IMR-90 (cell line): ENCODE results near the gene FBXO17. TPM values are rescaled to one million over a fixed set of nuclear protein-coding genes. Genes with fewer than 3 reads are reported as not detected.

Source experiments
- ATAC-seq: fragments of 200-7000 bp; cut with Tn5 transposase; 2 replicates; pipeline ENCODE4 v1.9.1; 2020; ENCODE audit warnings: low read depth, mild to moderate bottlenecking, moderate library complexity
- BruUV-seq: library from RNA; stranded (reverse); fragments of 400-500 nt; replicated peaks from 2 replicates; lab custom pipeline; 2021; lab: Mats Ljungman, UMichigan
- CTCF ChIA-PET: fragments of 300-600 bp; formaldehyde crosslinking; extraction: SDS; loops from one replicate; lab custom pipeline; 2021; ENCODE audit warnings: antibody characterized with exemption; lab: Yijun Ruan, JAX
- POLR2A ChIA-PET: fragments of 300-600 bp; sonication (Branson Sonifier 250); formaldehyde crosslinking; loops from one replicate; lab custom pipeline; 2022; ENCODE audit warnings: antibody characterized with exemption; ENCODE audit not compliant: unreplicated experiment; lab: Charles Lee
- DNase-seq: peaks from one replicate; pipeline ENCODE4 v3.0.0; 2013
- H2AFZ ChIP-seq: replicated peaks from 2 replicates; pipeline ENCODE3; 2013; ENCODE audit warnings: low read length, mild to moderate bottlenecking; ENCODE audit not compliant: poor library complexity
- H2AK5ac ChIP-seq: 2 replicates; pipeline ENCODE4 v1.6.1; 2013; ENCODE audit warnings: low read depth, low read length, inconsistent platforms
- H2AK9ac ChIP-seq: replicated peaks from 2 replicates; pipeline ENCODE3; 2013; ENCODE audit warnings: mild to moderate bottlenecking, low read depth, low read length, moderate library complexity; ENCODE audit not compliant: poor library complexity
- H2BK120ac ChIP-seq: 2 replicates; pipeline ENCODE4 v1.6.1; 2013; ENCODE audit warnings: low read depth, low read length, inconsistent platforms
- H2BK15ac ChIP-seq: 3 replicates; pipeline ENCODE4 v1.6.1; 2013; ENCODE audit warnings: low read depth, low read length, inconsistent platforms
- H2BK20ac ChIP-seq: 2 replicates; pipeline ENCODE4 v1.6.1; 2013; ENCODE audit warnings: low read depth, mild to moderate bottlenecking, inconsistent platforms, low read length, moderate library complexity
- H2BK5ac ChIP-seq: 2 replicates; pipeline ENCODE4 v1.6.1; 2013; ENCODE audit warnings: mild to moderate bottlenecking, low read depth, low read length, inconsistent platforms; ENCODE audit not compliant: poor library complexity, severe bottlenecking
- H3K14ac ChIP-seq: replicated peaks from 2 replicates; pipeline ENCODE4 v1.6.1; 2013; ENCODE audit warnings: low read depth, low read length, inconsistent platforms
- H3K18ac ChIP-seq: 2 replicates; pipeline ENCODE4 v1.6.1; 2013; ENCODE audit warnings: low read depth, low read length, control low read depth
- H3K23ac ChIP-seq: 2 replicates; pipeline ENCODE4 v1.6.1; 2013; ENCODE audit warnings: low read depth, low read length, inconsistent platforms
- H3K27ac ChIP-seq: 2 replicates; pipeline ENCODE4 v1.5.1; 2013; ENCODE audit warnings: mild to moderate bottlenecking, control low read depth, low read length; ENCODE audit not compliant: insufficient read depth
- H3K27me3 ChIP-seq: 2 replicates; pipeline ENCODE4 v1.6.1; 2013; ENCODE audit warnings: low read length; ENCODE audit not compliant: control insufficient read depth, insufficient read depth
- H3K36me3 ChIP-seq: 2 replicates; pipeline ENCODE4 v1.6.1; 2013; ENCODE audit warnings: low read length, mixed read lengths; ENCODE audit not compliant: control insufficient read depth, insufficient read depth
- H3K4ac ChIP-seq: 2 replicates; pipeline ENCODE4 v1.6.1; 2013; ENCODE audit warnings: low read depth, low read length, inconsistent platforms
- H3K4me1 ChIP-seq: 2 replicates; pipeline ENCODE4 v1.6.1; 2013; ENCODE audit warnings: low read length, mixed read lengths; ENCODE audit not compliant: control insufficient read depth, insufficient read depth
- H3K4me2 ChIP-seq: 2 replicates; pipeline ENCODE4 v1.6.1; 2013; ENCODE audit warnings: low read depth, mild to moderate bottlenecking, control low read depth, low read length, moderate library complexity
- H3K4me3 ChIP-seq: 2 replicates; pipeline ENCODE4 v1.5.1; 2013; ENCODE audit warnings: low read depth, mild to moderate bottlenecking, control low read depth, low read length, moderate library complexity; ENCODE audit not compliant: insufficient read depth
- H3K56ac ChIP-seq: 2 replicates; pipeline ENCODE4 v1.6.1; 2013; ENCODE audit warnings: low read length, inconsistent platforms; ENCODE audit not compliant: insufficient read depth; ENCODE audit errors: extremely low read depth
- H3K79me1 ChIP-seq, 2 experiments: 2 replicates each; pipeline ENCODE4 v1.6.1; 2013; ENCODE audit warnings: low read length in 2 of 2, inconsistent platforms in 1 of 2, low read depth in 1 of 2
- H3K9ac ChIP-seq: 2 replicates; pipeline ENCODE4 v1.6.1; 2013; ENCODE audit warnings: low read depth, low read length, control low read depth
- H3K9me1 ChIP-seq: 2 replicates; pipeline ENCODE4 v1.6.1; 2013; ENCODE audit warnings: low read length, inconsistent platforms; ENCODE audit not compliant: insufficient read depth
- H3K9me3 ChIP-seq: 2 replicates; pipeline ENCODE4 v1.6.1; 2013; ENCODE audit warnings: low read length; ENCODE audit not compliant: control insufficient read depth, insufficient read depth
- H4K20me1 ChIP-seq: 2 replicates; pipeline ENCODE4 v1.6.1; 2013; ENCODE audit warnings: low read length, inconsistent platforms; ENCODE audit not compliant: insufficient read depth
- H4K5ac ChIP-seq: 2 replicates; pipeline ENCODE4 v1.6.1; 2013; ENCODE audit warnings: mild to moderate bottlenecking, low read depth, low read length, control low read depth
- H4K8ac ChIP-seq, 2 experiments: 2 replicates each; pipeline ENCODE4 v1.6.1; 2013; ENCODE audit warnings: low read depth in 2 of 2, low read length in 2 of 2, control low read depth in 1 of 2, inconsistent platforms in 1 of 2
- H4K91ac ChIP-seq: 2 replicates; pipeline ENCODE4 v1.6.1; 2013; ENCODE audit warnings: low read depth, low read length, inconsistent platforms; ENCODE audit not compliant: insufficient read depth
- CEBPB ChIP-seq: IDR thresholded peaks from 2 replicates; pipeline ENCODE4 v1.6.1; 2012; ENCODE audit warnings: low read depth, low read length, improper control_type of control experiment
- CHD1 ChIP-seq: IDR thresholded peaks from 2 replicates; pipeline ENCODE4 v1.6.1; 2012; ENCODE audit warnings: low read depth, low read length, improper control_type of control experiment
- CTCF ChIP-seq: conservative IDR thresholded peaks from 2 replicates; pipeline ENCODE4 v1.5.1; 2012; ENCODE audit warnings: mild to moderate bottlenecking, low read depth, low read length, improper control_type of control experiment
- ELK1 ChIP-seq: fragments of 150-350 bp; IDR thresholded peaks from 2 replicates; pipeline ENCODE4 v1.6.1; 2016; ENCODE audit warnings: low read depth, mild to moderate bottlenecking, low read length, moderate library complexity, borderline replicate concordance
- FOS ChIP-seq: fragments of 150-350 bp; IDR thresholded peaks from 2 replicates; pipeline ENCODE4 v1.6.1; 2016; ENCODE audit warnings: low read depth, low read length
- MAFK ChIP-seq: IDR thresholded peaks from 2 replicates; pipeline ENCODE4 v1.6.1; 2012; ENCODE audit warnings: low read depth, low read length, improper control_type of control experiment
- MAZ ChIP-seq: IDR thresholded peaks from 2 replicates; pipeline ENCODE4 v1.6.1; 2012; ENCODE audit warnings: low read depth, mild to moderate bottlenecking, low read length, improper control_type of control experiment, moderate library complexity, borderline replicate concordance
- POLR2A ChIP-seq: IDR thresholded peaks from 2 replicates; pipeline ENCODE4 v1.6.1; 2012; ENCODE audit warnings: mild to moderate bottlenecking, low read depth, low read length
- RAD21 ChIP-seq: IDR thresholded peaks from 2 replicates; pipeline ENCODE4 v1.6.1; 2012; ENCODE audit warnings: low read length, improper control_type of control experiment
- RCOR1 ChIP-seq: IDR thresholded peaks from 2 replicates; pipeline ENCODE4 v1.6.1; 2012; ENCODE audit warnings: mild to moderate bottlenecking, low read length, improper control_type of control experiment; ENCODE audit not compliant: insufficient replicate concordance
- RFX5 ChIP-seq: IDR thresholded peaks from 2 replicates; pipeline ENCODE4 v1.8.0; 2012; ENCODE audit warnings: low read depth, mild to moderate bottlenecking, low read length, moderate library complexity
- SMC3 ChIP-seq: fragments of 150-350 bp; IDR thresholded peaks from 2 replicates; pipeline ENCODE4 v1.6.1; 2016; ENCODE audit warnings: low read depth, mild to moderate bottlenecking, antibody characterized with exemption, low read length, moderate library complexity
- WGBS, 2 experiments: methylation state at CpG; one replicate each; pipeline versions ENCODE4 v1.1.5 to v1.1.7; 2013; ENCODE audit warnings: missing lambda C conversion rate in 2 of 2; ENCODE audit not compliant: insufficient read length in 1 of 2; ENCODE audit errors: extremely low coverage in 2 of 2; 5-methylcytosine and 5-hydroxymethylcytosine counted together
- dilution Hi-C: fragments of 300-500 bp; cut with HindIII; formaldehyde crosslinking; loops from one replicate; pipeline ENCODE4 v1.14.3; 2018; ENCODE audit warnings: low sequenced_read_pairs; ENCODE audit not compliant: unreplicated experiment
- in situ Hi-C: fragments of 300-500 bp; cut with MboI; formaldehyde crosslinking; loops from 3 replicates; pipeline ENCODE4 v1.14.3; 2019; ENCODE audit warnings: low sequenced_read_pairs, inconsistent platforms, mixed read lengths
- intact Hi-C: fragments of 100-400 bp; cut with micrococcal nuclease; formaldehyde crosslinking; loops from 2 replicates; pipeline ENCODE4 v1.10.0; 2022
- polyA plus RNA-seq, 3 experiments: library from polyadenylated mRNA; depleted of rRNA; stranded (reverse); fragments of >200 nt; gene quantifications; 2 replicates each; pipeline ENCODE4 v1.2.3, GENCODE V29; 2012; ENCODE audit warnings: low replicate concordance in 1 of 3
- total RNA-seq: library from RNA; depleted of rRNA; stranded (reverse); fragments of >200 nt; gene quantifications from 2 replicates; pipeline ENCODE4 v1.2.3, GENCODE V29; 2012

Gene FBXO17
- total and polyA plus RNA-seq, 2 of the 4 experiments (the other 2 are of a cell fraction), result 10.8 to 20.7 TPM

- TF ChIP-seq MAZ, result no peak
These were observed 54.7 kb downstream of the FBXO17 start (continued) for GRCh38 chr19:38920602-38921419.

GRCh38 chr19:38919837-38920601 is 55.5 kb downstream of the FBXO17 start:
- H3K27me3 ChIP-seq, result no peaks in the 10 kb centered on the region
- H3K36me3 ChIP-seq, result peaks cover 16% of the 10 kb centered on the region
- DNase-seq, result no peak
- no peak overlapping the region for H3K23ac ChIP-seq
- no peak overlapping the region for H3K4ac ChIP-seq
- no peak overlapping the region for H3K4me3 ChIP-seq
- BruUV-seq, result no TSS peak
- no peak overlapping the region for H2AFZ ChIP-seq
- intact Hi-C loops, result no loop called here
- no peak overlapping the region for H3K18ac ChIP-seq
- no peak overlapping the region for H2BK5ac ChIP-seq
- in situ Hi-C loops, result loop anchor here (10.0 to 25.0 kb wide), 2 partner anchors 183 to 295 kb away; partner anchors contain the start of gene CAPN12
- no peaks in the 10 kb centered on the region for H3K79me1 ChIP-seq
- ChIA-PET CTCF (interaction anchor here (1.1 kb wide), 1 partner anchor 11 kb away, joined by 6 read pairs; the partner anchor contains the start of genes MRPS12 and SARS2), POLR2A (interaction anchor here (0.5 kb wide), 1 partner anchor 46 kb away, joined by 3 read pairs; no protein-coding TSS in a partner anchor)
- H3K4me1 ChIP-seq, result no peaks in the 10 kb centered on the region
- dilution Hi-C loops, result no loop called here
- H4K91ac ChIP-seq, result no peak overlapping the region
- H4K20me1 ChIP-seq, result no peaks in the 10 kb centered on the region; the same call in 1 of the 2 replicates
- WGBS, 2 experiments, result 57% methylated on average over 17 of the region's 21 CpGs; no CpG with 5 or more reads in 1 of the 2 experiments
- no peak overlapping the region for H3K27ac ChIP-seq
- peak overlapping the region; percentile 57 for H2AK9ac ChIP-seq
- no peak overlapping the region for H3K14ac ChIP-seq
- no peak overlapping the region for H3K56ac ChIP-seq
- no peak overlapping the region for H2AK5ac ChIP-seq
- ATAC-seq, result no peak
- H2BK20ac ChIP-seq, result no peak overlapping the region
- H3K4me2 ChIP-seq, result no peak overlapping the region
- H3K9me3 ChIP-seq, result no peaks in the 10 kb centered on the region
- no peak overlapping the region for H2BK120ac ChIP-seq
- no peak overlapping the region for H4K8ac ChIP-seq
- H2BK15ac ChIP-seq, result no peak overlapping the region
- H3K9me1 ChIP-seq, result no peaks in the 10 kb centered on the region
- no peak overlapping the region for H3K9ac ChIP-seq
- H4K5ac ChIP-seq, result no peak overlapping the region
- TF ChIP-seq RFX5, result no peak
- TF ChIP-seq RAD21, result no peak
- no peak for TF ChIP-seq MAFK
- no peak for TF ChIP-seq CHD1
- no peak for TF ChIP-seq CEBPB
- no peak for TF ChIP-seq ELK1
- TF ChIP-seq CTCF, result no peak
- no peak for TF ChIP-seq RCOR1
- TF ChIP-seq FOS, result no peak
- no peak for TF ChIP-seq POLR2A
- no peak for TF ChIP-seq SMC3
